C4-2B (cell line): ENCODE results near the gene FMO1.

Source experiments
- CTCF ChIP-seq: fragments of 450-650 bp; conservative IDR thresholded peaks from 2 replicates; pipeline ENCODE4 v1.5.1; 2017; ENCODE audit warnings: mild to moderate bottlenecking
- ZFX ChIP-seq: fragments of 450-650 bp; IDR thresholded peaks from 2 replicates; pipeline ENCODE4 v1.6.1; 2017

GRCh38 chr1:171313835-171314320 lies 65.6 kb downstream of the FMO1 start, which contains the start of gene FMO4:
- peak; percentile 94 for TF ChIP-seq CTCF
- no peak for TF ChIP-seq ZFX
